Iris pigment epithelial cell (primary cell): ENCODE results near the gene ISG20.

Experiments used
- DNase-seq: peaks from one replicate; pipeline ENCODE4 v3.0.0-alpha.2; 2011; ENCODE audit warnings: low read depth

The ISG20 gene

GRCh38 chr15:88693191-88693590 is 54.4 kb downstream of the ISG20 start:
- DNase-seq: no peak

DNA sequence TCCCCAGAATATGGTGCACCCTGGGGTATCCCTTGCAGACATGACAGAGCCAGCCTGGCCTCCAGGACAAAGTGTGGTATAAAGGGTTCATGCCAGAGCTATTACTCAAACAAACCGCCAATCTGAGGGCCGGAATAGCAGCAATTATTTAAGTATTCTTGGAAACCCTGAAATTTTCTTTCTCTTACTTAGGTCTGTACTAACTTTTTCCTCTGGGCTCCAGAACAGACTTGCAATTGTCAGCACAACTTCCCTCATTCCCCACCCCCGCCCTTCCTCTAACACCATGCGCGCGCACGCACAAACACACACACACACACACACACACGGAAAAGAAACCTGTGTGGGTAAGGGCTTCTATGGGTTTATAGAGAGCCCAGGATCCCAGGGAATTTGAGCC is 56.3 kb downstream of the ISG20 start:
- DNase-seq: no peak

- no peak for DNase-seq
These were observed 57.0 kb downstream of the ISG20 start for GRCh38 chr15:88695691-88696251.

DNA sequence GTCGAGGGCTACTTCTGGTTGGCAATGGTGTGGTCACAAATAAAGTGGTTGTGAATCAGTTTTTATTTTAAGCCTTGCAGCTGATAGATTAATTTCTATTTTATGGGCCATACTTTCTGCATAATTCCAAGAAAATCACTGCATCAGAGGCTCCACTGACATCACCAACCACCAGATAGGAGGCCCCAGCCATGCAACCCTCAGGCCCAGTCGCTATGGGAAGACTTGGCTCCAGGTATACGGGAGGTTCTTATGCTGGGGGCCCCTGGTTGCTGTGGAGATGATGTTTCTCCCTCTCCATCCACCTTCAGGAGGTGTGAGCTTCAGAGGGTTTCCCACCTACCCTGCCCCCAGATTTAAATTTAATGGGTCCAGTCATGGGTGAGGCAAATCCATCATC is 57.4 kb downstream of the ISG20 start:
- DNase-seq: no peak

- DNase-seq: no peak
These were observed 58.5 kb downstream of the ISG20 start for GRCh38 chr15:88697276-88697675.

DNA sequence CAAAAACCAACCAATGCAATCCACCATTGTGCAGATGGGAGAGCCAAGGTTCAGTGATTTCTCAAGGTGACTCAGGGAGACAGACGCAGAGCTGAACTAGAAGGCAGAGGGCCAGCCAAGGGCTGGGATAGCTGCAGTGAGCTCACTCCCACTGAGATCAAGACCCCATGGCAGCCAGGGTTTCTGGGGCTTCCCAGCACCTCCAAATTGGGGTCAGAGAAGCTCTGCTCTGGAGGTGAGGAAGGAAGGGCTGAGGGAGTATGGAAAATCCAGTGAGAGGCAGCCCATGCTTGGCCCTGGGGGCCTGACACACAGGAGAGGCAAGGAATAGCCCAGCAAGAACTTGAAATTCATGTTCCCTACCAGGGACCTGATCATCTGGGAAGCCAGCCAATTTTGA is 61.0 kb downstream of the ISG20 start:
- DNase-seq: no peak

- no peak for DNase-seq
These were observed 61.9 kb downstream of the ISG20 start for GRCh38 chr15:88700716-88701115.

GRCh38 chr15:88701561-88702095 is 62.8 kb downstream of the ISG20 start:
- no peak for DNase-seq

- DNase-seq: no peak
These were observed 64.2 kb downstream of the ISG20 start for GRCh38 chr15:88702983-88703382.

DNA sequence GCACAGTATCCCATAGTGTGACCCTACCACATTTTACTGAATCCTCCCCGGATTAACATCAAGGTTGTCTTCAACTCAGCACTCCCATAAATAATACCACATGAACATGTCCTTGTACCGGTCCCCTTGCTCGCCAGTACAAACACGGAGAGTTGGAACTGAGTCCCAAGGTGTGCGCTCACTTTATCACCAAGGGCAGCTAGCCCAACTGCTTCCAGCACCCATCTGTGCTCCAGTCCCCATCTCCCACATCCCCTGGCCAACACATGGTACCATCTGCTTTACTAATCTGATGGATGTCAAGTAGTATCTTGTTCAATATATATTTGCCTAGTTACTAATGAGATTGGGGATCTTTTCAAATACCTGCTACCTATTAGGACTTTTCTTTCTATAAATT is 64.7 kb downstream of the ISG20 start:
- DNase-seq: no peak

DNA sequence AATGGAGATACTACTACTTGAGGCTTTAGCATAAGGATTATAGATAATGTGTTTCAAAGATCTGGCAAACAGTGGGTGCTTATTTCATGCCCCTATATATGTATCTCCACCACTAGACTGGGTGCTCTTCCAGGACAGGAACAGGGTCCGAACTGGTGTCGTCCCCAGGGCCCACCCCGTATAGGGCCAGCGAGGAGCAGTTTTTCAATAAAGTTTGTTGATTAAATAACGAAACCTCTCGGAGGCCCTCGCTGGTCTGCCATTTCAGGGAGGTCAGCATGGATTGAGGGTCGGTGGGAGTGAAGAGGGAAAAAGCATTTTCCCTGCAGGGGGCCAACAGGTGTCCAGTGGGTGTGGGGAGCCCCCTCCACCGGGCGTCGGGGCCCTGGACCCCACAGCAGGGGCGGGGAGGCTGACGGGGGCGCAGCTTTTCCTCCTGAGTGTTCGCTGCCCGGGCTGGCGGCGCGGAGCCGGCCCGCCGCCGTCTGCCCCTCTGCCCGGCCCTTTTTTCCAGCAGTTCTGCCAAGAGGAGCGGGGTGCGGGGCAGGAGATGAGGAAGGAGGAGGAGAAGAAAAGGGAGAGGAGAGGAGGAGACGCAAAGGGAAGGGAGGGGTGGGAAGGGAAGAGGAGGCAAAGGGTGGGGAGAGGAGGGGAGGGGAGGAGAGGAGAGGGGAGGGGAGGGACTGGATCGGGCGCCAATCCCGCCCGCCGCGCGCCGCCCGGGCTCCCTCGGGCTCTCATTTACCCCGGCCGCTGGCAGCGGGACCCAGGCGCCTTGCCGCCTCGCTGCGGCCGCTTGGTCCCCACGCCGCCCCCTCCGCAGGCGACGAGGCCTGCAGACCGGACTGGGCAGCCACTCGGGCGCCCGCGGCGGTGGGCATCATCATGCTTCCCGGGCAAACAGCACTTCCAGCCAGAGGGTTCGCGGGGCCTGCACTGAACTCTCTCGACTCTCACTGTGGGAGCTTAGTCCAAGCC is 66.3 kb downstream of the ISG20 start:
- no peak for DNase-seq

DNA sequence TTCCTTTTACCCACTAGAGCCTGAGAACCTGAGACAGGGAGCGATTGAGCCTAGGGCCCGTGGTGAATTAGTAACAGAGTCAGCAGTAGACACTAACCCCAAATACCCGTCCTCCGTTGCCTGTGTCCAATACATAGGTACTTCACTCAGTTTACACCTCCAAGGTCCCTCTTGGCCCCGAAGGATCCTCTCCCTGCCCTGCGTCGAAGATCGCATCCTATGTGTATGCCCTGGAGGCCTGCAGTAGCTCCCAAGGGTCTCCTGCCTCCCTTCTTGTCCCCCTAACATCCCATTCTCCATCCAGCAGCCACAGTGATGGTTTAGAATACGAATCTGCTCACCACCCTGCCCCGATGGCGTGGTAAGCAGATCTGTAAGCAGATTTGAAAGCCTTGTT is 67.0 kb downstream of the ISG20 start:
- DNase-seq: no peak
